ENCODE measurements around the gene DKK1. TPM values are rescaled to one million over a fixed set of nuclear protein-coding genes. Genes with fewer than 3 reads are reported as not detected.

The DKK1 gene
- total RNA-seq, 2 experiments from 2014 or later, result not detected

DNA sequence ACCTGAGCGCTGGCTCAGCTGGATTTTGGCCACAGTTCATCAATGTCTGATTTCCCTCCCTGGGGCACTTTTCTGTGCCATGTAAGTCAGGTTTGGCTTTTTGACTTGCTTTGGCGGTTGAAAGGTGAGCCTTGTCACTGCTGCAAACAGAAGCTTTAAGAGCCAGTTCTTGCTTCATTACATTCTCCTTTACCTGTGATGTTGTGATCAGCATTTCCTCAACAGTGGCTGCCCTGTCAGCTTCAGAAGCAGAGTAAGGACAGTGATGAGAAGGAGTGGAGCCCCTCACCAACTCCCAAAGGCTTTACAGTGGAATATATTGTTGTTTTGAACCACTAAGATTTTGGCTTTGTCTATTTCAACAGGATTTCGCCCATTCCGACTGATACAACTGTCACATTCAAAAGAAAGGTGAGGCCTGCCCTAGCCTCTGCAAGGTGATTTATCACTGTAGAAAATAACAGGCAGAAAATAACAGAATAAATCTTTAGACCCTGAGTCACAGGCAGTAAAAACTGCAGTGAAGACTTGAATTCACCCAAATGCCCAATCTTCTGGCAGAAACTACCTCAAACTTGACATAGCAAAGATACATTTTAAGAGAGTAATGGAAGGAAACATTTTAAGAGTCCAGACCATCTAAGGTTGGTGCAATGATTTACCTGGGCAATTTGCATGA lies 13.3 kb upstream of the DKK1 start:
- no peaks in the 10 kb centered on the region for H3K27me3 Mint-ChIP-seq
- H3K9me3 Mint-ChIP-seq, result no peaks in the 10 kb centered on the region

DNA sequence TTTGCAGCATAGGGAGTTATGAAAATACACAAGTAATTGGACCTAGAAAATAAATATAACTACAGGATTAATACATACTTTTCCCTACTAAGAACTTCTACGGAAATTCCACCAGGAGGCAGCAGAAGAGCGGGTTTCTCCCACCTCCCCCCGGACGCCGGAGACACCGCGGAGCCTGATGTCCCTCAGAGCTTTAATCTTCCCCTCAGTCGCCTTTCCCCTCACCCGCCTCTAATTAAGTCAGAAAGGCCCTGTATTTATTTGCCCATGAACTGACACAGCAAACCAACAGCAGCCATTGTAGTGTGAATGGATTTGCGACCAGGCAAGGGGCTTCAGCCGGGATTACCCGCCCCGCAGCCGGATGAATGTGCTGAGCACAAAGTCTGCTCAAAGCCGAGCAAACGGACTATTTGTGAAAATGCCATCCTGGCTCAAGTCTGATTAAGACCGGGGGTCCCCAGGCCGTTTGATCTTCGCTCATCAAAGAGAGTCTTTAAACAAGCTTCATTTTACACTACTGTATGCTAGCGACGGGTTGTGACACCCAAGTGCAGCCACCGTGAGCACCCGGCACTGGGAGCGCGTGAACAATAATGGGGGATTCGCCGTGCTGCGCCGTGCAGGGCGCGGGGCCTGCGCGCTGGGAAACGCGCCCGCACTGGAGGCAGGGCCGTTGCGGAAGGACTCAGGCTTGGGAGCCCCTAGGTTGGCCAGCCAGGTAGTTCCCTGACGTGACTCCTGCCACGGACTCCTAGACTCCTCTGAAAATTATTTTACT lies 5.6 kb upstream of the DKK1 start:
- H3K27me3 Mint-ChIP-seq, result peaks cover 42% of the 10 kb centered on the region
- ATAC-seq (ENCODE audit: low read depth) (no peak), DNase-seq (peak; percentile 28)
- peak overlapping the region; percentile 18 for H3K4me3 Mint-ChIP-seq
- H3K4me1 Mint-ChIP-seq, result no peaks in the 10 kb centered on the region
- no peak overlapping the region for H3K27ac Mint-ChIP-seq
- no peaks in the 10 kb centered on the region for H3K36me3 Mint-ChIP-seq
- no peaks in the 10 kb centered on the region for H3K9me3 Mint-ChIP-seq
- POLR2A ChIA-PET, result no interaction called here

More for the DNA sequence above, 13.3 kb upstream of the DKK1 start:
- Mint-ChIP-seq H3K4me3 (no peak overlapping the region), H3K27ac (no peak overlapping the region), H3K36me3 (no peaks in the 10 kb centered on the region), H3K4me1 (no peaks in the 10 kb centered on the region)
- DNase-seq, result no peak
- no peak for ATAC-seq (ENCODE audit: low read depth)
- POLR2A ChIA-PET, result no interaction called here

DNA sequence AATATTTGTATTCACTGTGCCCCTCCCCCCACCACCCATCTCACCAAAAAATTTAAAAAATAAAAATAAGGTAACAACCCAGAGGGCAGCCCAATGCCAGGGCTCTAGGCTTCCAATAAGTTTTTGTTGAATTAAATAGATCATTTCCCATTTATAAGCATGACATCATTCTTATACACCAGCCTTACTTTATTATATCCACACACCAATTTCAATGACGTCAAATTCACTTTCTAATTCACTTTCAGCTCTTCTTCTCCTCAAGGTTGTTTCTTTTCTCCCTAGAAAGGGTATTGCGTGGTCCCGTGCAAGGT lies 1.2 kb upstream of the DKK1 start:
- peaks cover 5% of the 10 kb centered on the region for H3K4me1 Mint-ChIP-seq
- H3K27me3 Mint-ChIP-seq, result peaks cover 74% of the 10 kb centered on the region
- no peak for ATAC-seq (ENCODE audit: low read depth)
- DNase-seq, result no peak
- POLR2A ChIA-PET, result no interaction called here
- no peaks in the 10 kb centered on the region for H3K9me3 Mint-ChIP-seq
- no peaks in the 10 kb centered on the region for H3K36me3 Mint-ChIP-seq
- H3K4me3 Mint-ChIP-seq, result no peak overlapping the region
- no peak overlapping the region for H3K27ac Mint-ChIP-seq

DNA sequence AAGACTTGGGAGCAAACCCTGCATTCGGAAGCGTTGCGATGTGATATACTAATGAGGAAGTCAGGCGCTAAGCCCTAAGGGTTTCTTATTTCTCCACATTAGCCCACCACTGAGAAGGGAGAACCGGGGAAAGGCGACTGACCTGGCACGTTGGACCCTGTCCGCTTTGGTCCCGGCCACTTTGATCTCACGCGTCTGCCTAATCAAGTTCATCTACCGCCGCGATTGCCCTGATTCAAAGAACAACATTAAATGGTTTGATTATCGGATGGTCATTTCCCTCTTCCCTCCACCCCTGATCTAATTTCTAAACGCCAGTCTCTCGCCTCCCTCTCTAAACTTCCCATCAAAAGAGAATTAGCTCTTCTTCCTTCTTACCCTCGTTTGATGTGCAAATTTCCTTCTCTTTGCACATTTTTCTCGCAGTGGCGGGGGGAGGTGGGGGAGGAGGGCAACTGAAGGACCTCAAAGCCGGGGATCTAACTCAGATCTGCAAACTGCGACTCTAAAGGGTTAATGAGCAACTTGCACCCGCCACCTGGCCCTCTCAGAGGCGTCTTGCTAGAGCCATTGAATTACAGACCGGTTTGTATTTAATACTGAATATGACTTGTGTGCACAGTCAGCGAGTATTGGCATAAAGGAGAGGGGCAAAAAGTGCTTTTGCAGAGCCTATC lies 687 bp upstream of the DKK1 start:
- no peak for DNase-seq
- Mint-ChIP-seq H3K9me3 (no peaks in the 10 kb centered on the region), H3K36me3 (no peaks in the 10 kb centered on the region), H3K27me3 (peaks cover 70% of the 10 kb centered on the region), H3K27ac (no peak overlapping the region), H3K4me1 (peaks cover 5% of the 10 kb centered on the region), H3K4me3 (no peak overlapping the region)
- no peak for ATAC-seq (ENCODE audit: low read depth)
- POLR2A ChIA-PET, result no interaction called here

DNA sequence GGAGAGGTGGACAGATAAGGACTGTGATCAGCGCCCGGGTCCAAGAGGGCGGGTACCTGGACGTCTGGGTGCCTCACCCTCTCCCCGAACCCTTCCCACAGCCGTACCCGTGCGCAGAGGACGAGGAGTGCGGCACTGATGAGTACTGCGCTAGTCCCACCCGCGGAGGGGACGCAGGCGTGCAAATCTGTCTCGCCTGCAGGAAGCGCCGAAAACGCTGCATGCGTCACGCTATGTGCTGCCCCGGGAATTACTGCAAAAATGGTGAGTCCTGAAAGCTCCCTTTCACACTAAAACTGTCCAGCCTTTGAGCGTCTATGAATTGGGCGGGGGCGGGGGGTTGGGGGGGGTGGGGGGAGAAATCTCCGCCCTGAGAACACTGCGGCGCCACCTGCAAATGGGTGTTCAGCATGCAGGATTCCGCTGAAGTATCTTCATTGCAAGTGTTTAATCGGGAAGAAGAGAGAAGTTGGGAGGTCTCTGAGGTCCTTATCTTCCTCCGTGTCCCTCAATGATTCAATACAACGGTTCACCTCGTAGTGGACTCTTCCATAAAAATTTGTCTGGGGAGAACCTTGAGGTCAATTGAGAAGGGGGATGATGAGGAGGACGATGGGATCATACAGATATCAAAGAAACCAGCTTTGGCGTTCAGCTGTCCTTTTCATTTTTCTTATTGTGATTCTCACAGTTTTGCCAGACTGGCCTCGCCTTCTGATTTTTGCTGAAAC lies 906 bp downstream of the DKK1 start:
- H3K36me3 Mint-ChIP-seq, result no peaks in the 10 kb centered on the region
- ATAC-seq (ENCODE audit: low read depth), result peak; percentile 26
- peaks cover 5% of the 10 kb centered on the region for H3K4me1 Mint-ChIP-seq
- no peak for DNase-seq
- H3K27me3 Mint-ChIP-seq, result peaks cover 57% of the 10 kb centered on the region
- no peaks in the 10 kb centered on the region for H3K9me3 Mint-ChIP-seq
- POLR2A ChIA-PET, result no interaction called here
- no peak overlapping the region for H3K27ac Mint-ChIP-seq
- H3K4me3 Mint-ChIP-seq, result peak overlapping the region; percentile 55

DNA sequence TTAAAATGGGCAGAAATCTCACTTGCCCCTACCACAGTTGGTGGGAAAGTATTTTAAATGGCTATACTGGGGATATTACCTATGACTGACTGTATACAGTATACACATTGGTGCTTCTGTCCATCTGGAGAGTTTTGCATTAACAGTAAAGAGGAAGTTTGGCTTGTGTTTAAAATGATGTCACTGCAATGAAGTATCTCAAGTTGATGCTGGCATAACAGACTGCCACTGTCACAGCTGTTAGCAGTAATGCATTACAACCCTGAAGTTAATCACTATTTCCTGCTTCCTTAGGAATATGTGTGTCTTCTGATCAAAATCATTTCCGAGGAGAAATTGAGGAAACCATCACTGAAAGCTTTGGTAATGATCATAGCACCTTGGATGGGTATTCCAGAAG lies 1.9 kb downstream of the DKK1 start:
- H3K9me3 Mint-ChIP-seq, result no peaks in the 10 kb centered on the region
- peaks cover 53% of the 10 kb centered on the region for H3K27me3 Mint-ChIP-seq
- no peaks in the 10 kb centered on the region for H3K36me3 Mint-ChIP-seq
- ATAC-seq (ENCODE audit: low read depth) (no peak), DNase-seq (no peak)
- peaks cover 5% of the 10 kb centered on the region for H3K4me1 Mint-ChIP-seq
- POLR2A ChIA-PET, result no interaction called here
- H3K4me3 Mint-ChIP-seq, result no peak overlapping the region
- H3K27ac Mint-ChIP-seq, result no peak overlapping the region

DNA sequence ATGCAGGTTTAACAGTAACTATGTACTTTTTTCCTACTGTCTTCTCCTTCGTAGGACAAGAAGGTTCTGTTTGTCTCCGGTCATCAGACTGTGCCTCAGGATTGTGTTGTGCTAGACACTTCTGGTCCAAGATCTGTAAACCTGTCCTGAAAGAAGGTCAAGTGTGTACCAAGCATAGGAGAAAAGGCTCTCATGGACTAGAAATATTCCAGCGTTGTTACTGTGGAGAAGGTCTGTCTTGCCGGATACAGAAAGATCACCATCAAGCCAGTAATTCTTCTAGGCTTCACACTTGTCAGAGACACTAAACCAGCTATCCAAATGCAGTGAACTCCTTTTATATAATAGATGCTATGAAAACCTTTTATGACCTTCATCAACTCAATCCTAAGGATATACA lies 2.4 kb downstream of the DKK1 start:
- H3K4me3 Mint-ChIP-seq, result no peak overlapping the region
- no peak overlapping the region for H3K27ac Mint-ChIP-seq
- no peaks in the 10 kb centered on the region for H3K36me3 Mint-ChIP-seq
- peaks cover 49% of the 10 kb centered on the region for H3K27me3 Mint-ChIP-seq
- DNase-seq, result no peak
- no peak for ATAC-seq (ENCODE audit: low read depth)
- POLR2A ChIA-PET, result no interaction called here
- H3K4me1 Mint-ChIP-seq, result peaks cover 5% of the 10 kb centered on the region
- H3K9me3 Mint-ChIP-seq, result no peaks in the 10 kb centered on the region

DNA sequence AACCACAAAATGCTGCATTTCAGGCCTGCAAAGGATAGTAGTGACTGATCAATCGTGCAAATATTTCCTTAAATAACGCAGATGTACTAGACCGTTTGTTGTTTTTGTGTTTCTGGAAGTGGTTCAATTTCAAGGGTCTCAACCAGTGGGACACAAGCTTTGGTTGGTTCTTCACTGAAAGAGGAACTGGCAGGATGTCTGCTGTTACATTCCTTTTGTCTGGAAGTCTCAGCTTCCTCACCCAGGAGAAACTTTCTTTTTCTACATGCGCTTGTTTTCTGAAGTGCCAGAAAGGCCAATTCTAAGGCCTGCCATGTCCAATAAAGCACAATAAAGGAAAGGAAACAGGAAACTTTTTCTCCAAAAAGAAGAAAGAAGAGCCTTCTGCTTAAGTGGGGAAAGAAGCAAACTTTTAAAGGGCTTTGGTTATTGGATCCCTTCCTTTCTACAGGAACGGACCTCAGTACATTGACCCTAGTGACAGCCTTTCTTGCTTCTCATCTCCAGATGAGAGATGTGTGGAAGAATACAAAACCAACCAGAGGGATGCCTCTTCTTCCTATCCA lies 4.1 kb downstream of the DKK1 start:
- POLR2A ChIA-PET, result no interaction called here
- H3K4me3 Mint-ChIP-seq, result no peak overlapping the region
- H3K9me3 Mint-ChIP-seq, result peaks cover 2% of the 10 kb centered on the region
- no peaks in the 10 kb centered on the region for H3K36me3 Mint-ChIP-seq
- peaks cover 36% of the 10 kb centered on the region for H3K27me3 Mint-ChIP-seq
- no peak for ATAC-seq (ENCODE audit: low read depth)
- H3K27ac Mint-ChIP-seq, result no peak overlapping the region
- DNase-seq, result no peak
- peaks cover 5% of the 10 kb centered on the region for H3K4me1 Mint-ChIP-seq

DNA sequence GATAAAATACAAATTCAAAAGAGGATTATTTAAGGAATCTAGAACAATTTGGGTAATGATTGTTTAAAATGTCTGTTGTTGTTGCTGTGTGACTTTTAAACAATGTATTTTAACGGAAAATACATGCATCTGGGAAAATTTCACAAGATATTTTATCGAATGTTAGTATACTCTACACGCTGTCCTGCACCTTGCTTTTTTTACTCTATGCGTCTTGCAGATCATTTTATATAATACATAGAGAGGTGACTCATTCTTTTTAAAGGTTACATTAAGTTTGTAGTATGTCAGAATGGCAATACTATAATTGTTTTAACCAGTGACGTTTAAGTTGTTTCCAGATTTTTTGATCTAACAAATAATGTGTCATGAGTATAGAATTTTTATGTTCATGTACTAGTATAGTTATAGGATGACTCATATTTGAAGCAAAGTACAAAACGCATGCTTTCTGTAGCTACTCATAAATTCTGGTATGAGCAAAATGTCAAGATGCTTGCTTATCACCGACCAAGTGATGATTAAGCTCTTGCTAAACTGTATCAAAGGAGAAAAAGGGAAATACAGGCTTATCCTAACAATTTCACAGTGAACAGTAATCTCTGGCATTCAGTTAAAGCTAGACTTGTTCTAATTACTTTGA lies 4.9 kb downstream of the DKK1 start:
- Mint-ChIP-seq H3K27ac (no peak overlapping the region), H3K36me3 (no peaks in the 10 kb centered on the region), H3K4me3 (no peak overlapping the region), H3K27me3 (peaks cover 29% of the 10 kb centered on the region), H3K4me1 (peaks cover 5% of the 10 kb centered on the region), H3K9me3 (peaks cover 3% of the 10 kb centered on the region)
- POLR2A ChIA-PET, result no interaction called here
- no peak for DNase-seq
- no peak for ATAC-seq (ENCODE audit: low read depth)

DNA sequence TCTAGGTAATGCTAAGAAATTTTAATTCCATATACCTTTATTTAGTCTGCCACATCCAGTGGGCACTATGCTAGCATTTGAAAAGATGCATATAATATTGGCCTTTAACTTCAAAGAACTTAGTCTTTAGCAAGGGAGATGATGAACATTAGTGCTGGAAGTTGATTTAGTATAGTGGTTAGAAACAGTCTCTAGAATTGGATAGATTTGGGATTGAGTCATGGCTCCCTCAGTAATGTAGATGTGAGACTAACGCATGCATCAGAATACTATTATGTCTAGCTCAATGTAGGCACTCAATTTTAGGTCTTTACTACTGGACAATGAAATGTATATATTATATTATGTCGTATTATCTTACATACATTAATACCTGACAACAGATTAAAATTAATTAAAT lies 5.8 kb downstream of the DKK1 start:
- Mint-ChIP-seq H3K4me1 (no peaks in the 10 kb centered on the region), H3K9me3 (peaks cover 3% of the 10 kb centered on the region), H3K27me3 (peaks cover 19% of the 10 kb centered on the region), H3K27ac (no peak overlapping the region), H3K36me3 (no peaks in the 10 kb centered on the region), H3K4me3 (no peak overlapping the region)
- POLR2A ChIA-PET, result no interaction called here
- ATAC-seq (ENCODE audit: low read depth) (no peak), DNase-seq (no peak)

DNA sequence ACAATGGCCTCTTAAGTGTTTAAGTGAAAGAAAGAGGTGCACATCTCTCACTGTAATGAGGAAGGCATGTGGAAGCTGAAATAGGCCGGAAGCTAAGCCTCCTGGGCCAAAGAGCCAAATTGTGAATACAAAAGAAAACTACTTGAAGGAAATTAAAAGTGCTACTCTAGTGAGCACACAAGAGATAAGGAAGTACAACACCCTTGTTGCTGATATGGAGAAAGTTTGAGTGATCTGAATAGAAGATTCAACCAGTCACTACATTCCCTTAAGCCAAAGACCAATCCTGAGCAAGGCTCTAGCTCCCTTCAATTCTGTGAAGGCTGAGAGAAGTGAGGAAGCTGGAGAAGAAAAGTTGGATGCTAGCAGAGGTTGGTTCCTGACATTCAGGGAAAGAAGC lies 8.2 kb downstream of the DKK1 start:
- Mint-ChIP-seq H3K27ac (no peak overlapping the region), H3K36me3 (no peaks in the 10 kb centered on the region), H3K4me3 (no peak overlapping the region), H3K4me1 (no peaks in the 10 kb centered on the region), H3K27me3 (peaks cover 2% of the 10 kb centered on the region), H3K9me3 (peaks cover 3% of the 10 kb centered on the region)
- ATAC-seq (ENCODE audit: low read depth), result no peak
- DNase-seq, result no peak
- POLR2A ChIA-PET, result no interaction called here

DNA sequence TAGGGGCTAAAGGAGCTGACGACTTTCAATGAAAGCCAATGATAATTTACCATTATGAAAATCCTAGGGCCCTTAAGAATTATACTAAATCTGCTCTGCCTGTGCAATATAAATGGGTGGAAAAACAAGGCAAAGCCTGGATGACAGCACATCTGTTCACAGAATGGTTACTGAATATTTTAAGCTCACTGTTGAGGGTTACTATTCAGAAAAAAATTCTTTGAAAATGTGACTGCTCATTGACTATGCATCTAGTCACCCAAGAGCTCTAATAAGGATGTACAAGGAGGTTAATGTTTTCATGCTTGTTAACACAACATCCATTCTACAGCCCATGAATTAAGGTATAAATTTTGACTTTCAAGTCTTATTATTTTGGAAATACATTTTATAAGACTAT lies 8.9 kb downstream of the DKK1 start:
- ATAC-seq (ENCODE audit: low read depth) (no peak), DNase-seq (no peak)
- Mint-ChIP-seq H3K4me1 (no peaks in the 10 kb centered on the region), H3K9me3 (peaks cover 3% of the 10 kb centered on the region), H3K36me3 (no peaks in the 10 kb centered on the region), H3K27me3 (peaks cover 2% of the 10 kb centered on the region), H3K4me3 (no peak overlapping the region), H3K27ac (no peak overlapping the region)
- POLR2A ChIA-PET, result no interaction called here

DNA sequence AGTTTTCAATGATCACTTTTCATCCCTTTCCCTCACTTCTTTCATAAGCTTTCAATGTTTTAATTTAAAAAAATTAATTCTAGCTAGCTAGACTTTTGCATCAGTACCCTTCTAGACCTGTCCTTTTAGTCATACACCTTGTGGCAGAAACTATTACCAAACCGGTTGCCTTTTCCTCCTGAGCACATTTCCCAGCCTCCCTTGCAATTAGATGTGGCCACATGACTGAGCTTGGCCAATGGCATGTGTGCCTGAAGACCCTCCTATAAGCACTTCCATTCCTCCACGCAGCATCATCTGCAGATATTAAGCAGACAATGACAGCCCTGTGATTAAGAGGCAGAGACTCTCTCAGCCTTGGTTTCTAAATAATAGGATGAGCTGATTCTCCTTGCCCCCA lies 12.3 kb downstream of the DKK1 start:
- Mint-ChIP-seq H3K27me3 (no peaks in the 10 kb centered on the region), H3K27ac (no peak overlapping the region), H3K36me3 (no peaks in the 10 kb centered on the region), H3K4me3 (no peak overlapping the region), H3K4me1 (no peaks in the 10 kb centered on the region), H3K9me3 (peaks cover 3% of the 10 kb centered on the region)
- POLR2A ChIA-PET, result no interaction called here
- DNase-seq (no peak), ATAC-seq (ENCODE audit: low read depth) (no peak)

Data from activated naive CD8-positive, alpha-beta T cell treated with anti-CD3 and anti-CD28 coated beads, Interleukin-2, amount 10 ng/mL, durations not matched to agents 7 days and 5 days (primary cell).